Measurements from ENCODE around the gene TSPAN5.

TSPAN5 gene

GRCh38 chr4:98620087-98620784 is 38.2 kb downstream of the TSPAN5 start:
- TF ChIP-seq TSHZ2 (CRISPR knock-in tag; IDR thresholded peaks at IDR 0.05), result no peak
- TF ChIP-seq SNAI2 (CRISPR knock-in tag; IDR thresholded peaks at IDR 0.05), result no peak
- no peak for TF ChIP-seq POU6F1 (CRISPR knock-in tag; IDR thresholded peaks at IDR 0.05; ENCODE audit: borderline replicate concordance, low read depth)
- no peak for TF ChIP-seq ESRRG (CRISPR knock-in tag; IDR thresholded peaks at IDR 0.05)
- TF ChIP-seq ZC3H10 (CRISPR knock-in tag; IDR thresholded peaks at IDR 0.05), result no peak
- TF ChIP-seq CSDC2 (CRISPR knock-in tag; IDR thresholded peaks at IDR 0.05), result no peak
- no peak for TF ChIP-seq ZFP3 (CRISPR knock-in tag; IDR thresholded peaks at IDR 0.05)
- no peak for TF ChIP-seq ZFP30 (CRISPR knock-in tag; IDR thresholded peaks at IDR 0.05)
- ATAC-seq, result no peak

GRCh38 chr4:98619180-98619579 is 39.2 kb downstream of the TSPAN5 start:
- ATAC-seq, result no peak
- TF ChIP-seq ZNF8 (CRISPR knock-in tag; IDR thresholded peaks at IDR 0.05) (no peak), POU6F1 (CRISPR knock-in tag; IDR thresholded peaks at IDR 0.05; ENCODE audit: borderline replicate concordance, low read depth) (no peak), PATZ1 (CRISPR knock-in tag; IDR thresholded peaks at IDR 0.05; ENCODE audit: borderline replicate concordance) (no peak), TCF4 (CRISPR knock-in tag; IDR thresholded peaks at IDR 0.05; ENCODE audit: borderline replicate concordance) (no peak), ZFP30 (CRISPR knock-in tag; IDR thresholded peaks at IDR 0.05) (no peak), TSHZ2 (CRISPR knock-in tag; IDR thresholded peaks at IDR 0.05) (no peak), ZNF70 (CRISPR knock-in tag; IDR thresholded peaks at IDR 0.05) (no peak), SNAI2 (CRISPR knock-in tag; IDR thresholded peaks at IDR 0.05) (no peak), TOX (CRISPR knock-in tag; IDR thresholded peaks at IDR 0.05; ENCODE audit: borderline replicate concordance) (no peak), CSRNP3 (CRISPR knock-in tag; IDR thresholded peaks at IDR 0.05) (no peak), GLIS3 (CRISPR knock-in tag; IDR thresholded peaks at IDR 0.05) (no peak), ZC3H10 (CRISPR knock-in tag; IDR thresholded peaks at IDR 0.05) (no peak), RARB (CRISPR knock-in tag; IDR thresholded peaks at IDR 0.05) (no peak), ZFP3 (CRISPR knock-in tag; IDR thresholded peaks at IDR 0.05) (no peak), ESRRG (CRISPR knock-in tag; IDR thresholded peaks at IDR 0.05) (no peak)

Data from SK-N-SH treated with all-trans-retinoic acid at 6 μM for 48 hours (cell line).